NCI-H2107 (cell line): ENCODE measurements around the gene PICK1.
"Not testable (repeated sequence)": the region's sequence is repeated elsewhere in the genome, so short reads cannot be mapped to it uniquely, and the experiment has no call there.

Source experiments
- DNase-seq: peaks from one replicate; lab custom pipeline; 2025; lab: John Stamatoyannopoulos, UW

The PICK1 gene

DNA sequence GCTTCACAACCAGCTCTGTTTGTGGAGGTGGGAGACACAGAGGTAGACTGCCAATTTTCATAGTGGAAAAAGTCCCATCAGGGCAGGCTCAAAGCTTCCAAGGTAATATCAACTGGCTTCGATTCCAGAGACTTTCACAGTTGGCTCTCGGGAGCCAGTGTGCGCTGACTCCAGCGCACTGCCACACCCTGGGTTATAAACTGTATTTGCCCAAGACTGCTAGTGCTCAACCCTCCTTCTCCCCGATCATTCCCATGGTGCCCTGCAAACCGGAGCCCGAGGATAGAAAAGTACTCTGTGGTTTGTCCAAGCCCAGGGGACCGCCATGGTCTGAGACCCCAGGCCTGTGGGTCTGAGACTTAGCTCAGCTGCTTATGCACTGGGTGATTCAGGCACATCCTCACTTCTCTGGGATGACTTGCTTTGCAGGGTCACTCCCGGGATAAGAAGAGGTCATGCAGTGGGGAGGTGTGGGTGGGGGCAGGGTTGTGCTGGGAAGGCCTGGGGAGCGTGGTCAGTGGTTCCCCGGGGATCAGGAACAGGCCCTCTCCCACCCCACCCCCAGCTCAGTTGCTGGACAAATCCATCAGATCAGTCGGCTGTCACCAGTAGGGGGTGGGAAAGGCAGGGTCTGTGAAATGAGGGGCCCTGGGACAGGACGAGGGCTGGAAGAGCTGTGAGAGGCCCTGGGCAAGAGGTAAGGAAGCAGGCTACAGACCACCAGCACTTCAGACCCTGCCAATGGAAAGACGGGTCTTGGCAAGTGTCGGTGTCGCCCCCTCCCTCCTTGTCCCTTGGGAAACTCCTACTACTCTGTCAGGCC lies 26.7 kb upstream of the PICK1 start:
- DNase-seq = no peak

DNA sequence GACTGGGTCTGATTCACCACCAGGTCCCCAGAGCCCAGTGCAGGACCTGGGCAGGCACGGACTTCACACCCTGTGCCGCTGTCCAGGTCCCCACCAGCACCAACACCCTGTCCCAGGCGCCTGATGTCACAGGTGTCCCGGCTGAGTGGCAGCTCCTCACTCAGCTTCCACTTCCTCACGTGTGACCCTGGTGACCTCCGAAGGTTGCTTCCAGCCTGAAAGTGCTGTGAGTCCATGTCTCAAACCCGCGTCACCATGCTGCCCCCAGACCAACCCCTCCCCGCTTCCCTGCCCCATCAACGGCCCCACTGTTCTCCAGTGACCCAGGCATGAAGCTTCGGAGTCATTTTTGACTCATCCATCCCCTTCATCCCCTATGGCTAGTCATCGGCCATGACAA lies 25.7 kb upstream of the PICK1 start:
- no peak for DNase-seq

GRCh38 chr22:38032681-38033521 lies 24.3 kb upstream of the PICK1 start:
- DNase-seq = no peak

DNA sequence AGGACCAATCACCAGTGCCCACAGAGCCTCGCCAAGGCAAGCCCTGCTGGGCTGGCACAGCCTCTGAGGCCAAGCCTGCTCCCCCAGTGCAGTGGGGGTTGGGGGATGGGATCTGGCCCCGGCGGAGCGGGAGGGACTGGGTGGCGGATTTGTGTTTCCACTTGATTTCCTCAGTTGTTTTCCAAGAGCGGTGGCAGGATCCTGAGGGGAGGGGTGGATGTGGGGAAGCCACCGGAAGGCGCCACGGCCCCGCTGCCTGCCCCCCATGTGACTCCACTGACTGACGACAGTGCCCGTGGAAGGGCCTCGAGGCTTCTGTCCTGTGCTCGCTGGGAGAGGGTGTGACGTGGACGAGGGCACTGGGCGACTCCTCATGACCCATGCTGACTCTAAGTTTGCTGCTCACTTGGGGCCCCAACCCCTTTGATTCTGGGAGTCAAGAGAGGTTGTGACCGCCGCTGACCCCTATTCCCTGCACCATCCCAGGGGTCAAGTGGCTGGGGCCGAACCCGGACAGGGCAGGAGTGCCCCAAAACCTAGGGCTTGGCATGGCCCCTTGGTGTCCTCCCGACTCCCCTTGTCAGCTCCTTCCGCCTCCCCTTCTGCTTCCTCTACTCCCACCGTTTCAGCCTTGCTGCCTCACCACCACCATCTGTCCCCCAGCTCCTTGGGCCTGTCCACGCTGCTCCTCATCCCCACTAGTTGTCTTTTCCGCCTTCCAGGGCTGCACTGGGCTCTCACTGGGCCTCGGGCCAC lies 23.5 kb upstream of the PICK1 start:
- DNase-seq = no peak

DNA sequence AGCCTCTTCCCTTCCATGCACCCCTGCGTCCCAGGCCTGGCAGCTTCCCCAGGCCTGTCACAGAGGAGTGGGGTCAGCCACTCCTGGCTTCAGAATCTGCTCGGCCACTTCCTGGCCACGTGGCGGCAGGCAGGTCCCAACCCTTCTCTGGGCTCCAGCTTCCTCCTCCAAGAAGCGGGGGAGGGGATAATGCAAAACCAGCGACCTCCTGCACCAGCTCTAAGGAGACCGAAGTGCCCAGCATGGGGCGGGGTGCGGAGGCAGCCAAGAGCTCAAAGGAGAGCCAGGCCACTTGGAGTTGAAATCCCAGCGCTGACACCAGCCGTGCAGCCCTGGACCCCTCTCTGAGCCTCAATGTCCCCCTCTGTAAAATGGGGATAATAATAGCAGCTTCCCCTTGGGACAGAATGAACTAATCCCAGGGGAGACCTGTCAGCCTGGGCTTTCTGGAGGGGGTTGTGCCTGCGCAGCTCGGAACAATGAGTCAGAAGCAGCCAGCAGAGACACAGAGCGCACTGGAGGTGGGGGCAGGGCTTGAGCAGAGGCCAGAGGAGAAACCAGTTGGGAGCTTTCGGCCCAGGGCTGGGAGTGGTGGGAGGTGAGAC lies 22.8 kb upstream of the PICK1 start:
- DNase-seq = peak; percentile 42

GRCh38 chr22:38034884-38035529 lies 22.2 kb upstream of the PICK1 start:
- no peak for DNase-seq

GRCh38 chr22:38035530-38035885 lies 21.7 kb upstream of the PICK1 start:
- DNase-seq = peak; percentile 28

GRCh38 chr22:38036392-38037062 lies 20.7 kb upstream of the PICK1 start:
- DNase-seq = no peak

- not testable (repeated sequence) for DNase-seq
Observed at GRCh38 chr22:38037367-38038150, 19.6 kb upstream of the PICK1 start.

GRCh38 chr22:38038426-38038825 lies 18.8 kb upstream of the PICK1 start:
- DNase-seq = no peak

DNA sequence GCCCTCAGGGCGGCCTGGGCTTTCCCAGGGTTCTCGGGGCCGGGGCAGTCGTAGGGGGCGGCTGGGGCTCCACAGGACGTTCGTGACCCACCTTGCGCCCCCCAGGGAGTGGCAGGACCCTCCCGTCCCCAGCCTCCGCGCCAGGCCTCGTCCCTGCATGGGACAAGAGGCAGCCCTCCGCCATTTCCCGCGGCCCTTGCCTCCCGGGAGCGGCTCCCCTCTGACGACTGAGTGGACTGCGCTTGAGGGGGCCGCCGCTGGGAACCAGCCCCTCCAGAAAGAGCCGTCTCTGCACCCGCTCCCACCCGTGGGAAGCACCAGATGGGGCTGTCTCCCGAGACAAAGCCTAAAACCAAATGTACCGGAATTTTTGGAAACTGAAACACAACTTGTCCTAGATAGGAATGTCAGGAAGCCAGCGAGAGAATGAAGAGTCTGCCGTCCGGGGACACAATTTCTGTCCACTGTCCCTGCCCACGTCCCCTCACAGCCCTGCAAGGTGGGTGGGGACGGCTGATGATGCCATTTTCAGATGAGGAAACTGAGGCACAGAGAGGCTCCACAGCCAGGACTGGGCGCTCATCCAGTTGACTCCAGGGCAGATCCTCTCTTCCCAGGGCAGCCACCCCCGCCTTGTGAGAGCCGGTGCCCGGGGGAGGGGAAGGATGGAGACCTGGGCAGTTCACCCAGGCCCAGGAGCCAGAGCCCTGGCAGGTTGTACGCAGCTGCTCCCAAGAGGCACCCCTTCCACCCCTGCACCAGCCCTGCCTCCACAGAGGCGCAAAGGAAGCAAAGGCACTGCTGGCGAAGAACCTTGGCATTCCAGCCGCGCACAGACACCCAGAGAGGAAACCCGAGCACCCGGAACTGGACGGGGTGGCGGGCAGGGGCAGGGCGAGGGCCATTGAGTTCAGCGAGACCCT lies 18.1 kb upstream of the PICK1 start:
- no peak for DNase-seq

- no peak for DNase-seq
Observed at GRCh38 chr22:38040953-38041759, 16.0 kb upstream of the PICK1 start.

GRCh38 chr22:38041760-38042487 lies 15.3 kb upstream of the PICK1 start:
- DNase-seq = no peak

DNA sequence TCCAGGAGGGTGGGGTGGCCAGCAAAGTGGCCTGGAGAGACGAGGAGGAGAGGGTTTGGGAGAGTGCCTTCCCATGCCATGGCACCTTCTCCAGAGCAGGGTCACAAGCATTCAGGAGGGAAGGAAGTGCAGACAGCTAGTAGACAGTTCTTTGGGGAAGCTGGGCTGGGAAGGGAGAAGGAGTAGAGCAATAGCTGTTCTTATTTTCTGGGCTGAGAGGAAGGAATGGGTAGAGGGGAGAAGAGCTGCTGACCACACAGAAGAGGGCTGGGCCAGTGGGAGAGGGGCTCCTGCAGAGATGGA lies 14.8 kb upstream of the PICK1 start:
- DNase-seq = no peak

- no peak for DNase-seq
Observed at GRCh38 chr22:38043151-38044039, 13.8 kb upstream of the PICK1 start.

- no peak for DNase-seq
Observed at GRCh38 chr22:38046070-38046748, 11.0 kb upstream of the PICK1 start.
